Measurements from ENCODE around the gene SIPA1.
A peak's percentile ranks its signal among the peaks of the same experiment; 100 is the strongest.
"Not testable (repeated sequence)": the region's sequence is repeated elsewhere in the genome, so short reads cannot be mapped to it uniquely, and the experiment has no call there.

Gene SIPA1

GRCh38 chr11:65680192-65680743, 42.4 kb downstream of the SIPA1 start:
- DNase-seq (ENCODE audit: low read depth, low spot score) = peak; percentile 60
- H3K4me3 ChIP-seq (ENCODE audit: low read length) = peak overlapping the region; percentile 15; the same call in 1 of the 2 replicates

GRCh38 chr11:65683480-65683879, 45.6 kb downstream of the SIPA1 start:
- H3K4me3 ChIP-seq (ENCODE audit: low read length) = not testable (repeated sequence)

GRCh38 chr11:65685981-65686380, 48.1 kb downstream of the SIPA1 start:
- DNase-seq (ENCODE audit: low read depth, low spot score) = no peak
- H3K4me3 ChIP-seq (ENCODE audit: low read length) = no peak overlapping the region

More at GRCh38 chr11:65683480-65683879, 45.6 kb downstream of the SIPA1 start:
- not testable (repeated sequence) for DNase-seq (ENCODE audit: low read depth, low spot score)

GRCh38 chr11:65691847-65692246, 53.9 kb downstream of the SIPA1 start:
- DNase-seq (ENCODE audit: low read depth, low spot score); H3K4me3 ChIP-seq (ENCODE audit: low read length): not testable (repeated sequence)

- H3K4me3 ChIP-seq (ENCODE audit: low read length) = no peak overlapping the region
- no peak for DNase-seq (ENCODE audit: low read depth, low spot score)
These were observed 54.5 kb downstream of the SIPA1 start for GRCh38 chr11:65692367-65692766.

- no peak for DNase-seq (ENCODE audit: low read depth, low spot score)
- no peak overlapping the region for H3K4me3 ChIP-seq (ENCODE audit: low read length)
These were observed 57.7 kb downstream of the SIPA1 start for GRCh38 chr11:65695459-65696241.

DNA sequence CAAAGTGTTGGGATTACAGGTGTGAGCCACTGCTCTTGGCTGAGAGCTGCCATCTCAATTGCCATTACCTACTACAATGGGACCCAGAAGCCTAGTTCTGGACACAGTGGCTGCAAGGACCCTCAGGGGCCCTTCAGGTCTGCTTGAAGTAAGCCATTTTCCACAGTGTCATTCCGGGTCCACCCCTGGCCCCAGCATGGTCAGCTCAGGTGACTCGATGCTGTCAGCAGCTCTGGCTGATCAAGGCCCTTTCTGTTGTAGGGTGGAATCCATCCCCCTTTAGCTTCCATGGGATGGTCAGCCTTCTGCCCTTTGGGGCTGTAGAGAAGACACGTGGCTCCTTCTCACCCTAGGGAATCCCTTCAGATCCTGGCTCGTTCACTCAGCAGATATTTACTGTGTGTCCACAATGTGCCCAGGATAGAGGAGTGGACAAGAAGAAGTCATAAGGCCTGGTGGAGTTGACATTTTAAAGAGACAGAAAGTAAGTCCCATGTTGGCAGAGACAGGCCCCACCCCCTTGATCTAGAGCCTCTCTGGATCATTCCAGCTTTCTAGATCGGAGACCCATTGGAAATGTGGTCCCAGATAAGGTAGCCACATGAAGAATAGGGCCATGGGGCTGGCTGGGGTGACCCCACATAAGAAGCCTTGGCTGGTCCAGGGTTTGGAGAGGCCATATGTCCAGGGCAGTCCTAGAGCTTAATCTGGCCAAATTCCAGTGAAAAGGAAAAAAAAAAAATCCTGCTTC, 59.1 kb downstream of the SIPA1 start:
- H3K4me3 ChIP-seq (ENCODE audit: low read length) = no peak overlapping the region
- no peak for DNase-seq (ENCODE audit: low read depth, low spot score)

- no peak overlapping the region for H3K4me3 ChIP-seq (ENCODE audit: low read length)
- no peak for DNase-seq (ENCODE audit: low read depth, low spot score)
These were observed 60.3 kb downstream of the SIPA1 start for GRCh38 chr11:65698205-65698604.

DNA sequence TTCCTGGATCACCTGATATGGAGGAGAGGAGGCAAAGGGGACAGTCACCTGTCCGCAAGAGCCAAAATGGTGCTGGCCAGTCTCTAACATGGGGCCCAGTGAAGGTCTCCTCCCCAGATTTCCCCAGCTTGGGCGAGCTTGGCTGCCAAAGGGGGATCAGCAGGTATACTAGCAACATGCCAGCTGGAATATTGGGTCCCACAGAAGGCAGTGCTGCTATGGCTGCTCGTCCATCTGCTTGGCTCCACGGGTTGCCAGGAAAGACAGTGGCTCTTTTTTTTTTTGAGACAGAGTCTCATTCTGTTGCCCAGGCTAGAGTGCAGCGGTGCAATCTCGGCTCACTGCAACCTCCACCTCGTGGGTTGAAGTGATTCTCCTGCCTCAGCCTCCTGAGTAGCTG, 61.4 kb downstream of the SIPA1 start:
- DNase-seq (ENCODE audit: low read depth, low spot score) = no peak
- H3K4me3 ChIP-seq (ENCODE audit: low read length) = no peak overlapping the region

GRCh38 chr11:65700399-65700798, 62.5 kb downstream of the SIPA1 start:
- no peak overlapping the region for H3K4me3 ChIP-seq (ENCODE audit: low read length)
- DNase-seq (ENCODE audit: low read depth, low spot score) = no peak

Measured in Jurkat, Clone E6-1 (cell line).